GM12878 (cell line): ENCODE data around the gene CTXND1.
A peak's percentile ranks its signal among the peaks of the same experiment; 100 is the strongest.

Experiments used
- CHD2 ChIP-seq: IDR thresholded peaks from 2 replicates; pipeline ENCODE4 v1.6.1; 2011; ENCODE audit warnings: low read depth, low read length, improper control_type of control experiment, borderline replicate concordance
- CREB1 ChIP-seq: IDR thresholded peaks from 2 replicates; pipeline ENCODE4 v1.6.1; 2012; ENCODE audit warnings: low read depth, mild to moderate bottlenecking, inconsistent platforms
- CREM ChIP-seq: IDR thresholded peaks from 2 replicates; pipeline ENCODE4 v1.6.1; 2014; ENCODE audit warnings: antibody characterized with exemption, low read depth
- EZH2 ChIP-seq: IDR thresholded peaks from 2 replicates; pipeline ENCODE4 v1.6.1; 2012; ENCODE audit warnings: low read depth, mild to moderate bottlenecking, control low read depth, inconsistent platforms, low read length, borderline replicate concordance; ENCODE audit not compliant: control insufficient read depth
- FOS ChIP-seq: IDR thresholded peaks from 3 replicates; pipeline ENCODE4 v1.6.1; 2011; ENCODE audit warnings: borderline replicate concordance; ENCODE audit not compliant: insufficient read length; ENCODE audit errors: extremely low read depth
- GABPA ChIP-seq: IDR thresholded peaks from 2 replicates; pipeline ENCODE4 v1.6.1; 2014; ENCODE audit warnings: antibody characterized with exemption, low read depth, mild to moderate bottlenecking, inconsistent platforms
- IKZF2 ChIP-seq, 2 experiments: fragments of 450-650 bp; IDR thresholded peaks; 2 replicates each; pipeline ENCODE4 v1.6.1; 2017; ENCODE audit warnings: mild to moderate bottlenecking in 2 of 2, moderate library complexity in 2 of 2
- KDM1A ChIP-seq: fragments of 200-600 bp; sonication (generic); IDR thresholded peaks from 2 replicates; pipeline ENCODE4 v1.6.1; 2016; ENCODE audit warnings: borderline replicate concordance
- MTA3 ChIP-seq: IDR thresholded peaks from 2 replicates; pipeline ENCODE4 v1.6.1; 2012; ENCODE audit warnings: low read length, inconsistent platforms, borderline replicate concordance
- POLR2A ChIP-seq: IDR thresholded peaks from 2 replicates; pipeline ENCODE4 v1.6.1; 2011; ENCODE audit warnings: low read depth, mild to moderate bottlenecking, low read length
- SMAD1 ChIP-seq: fragments of 450-650 bp; IDR thresholded peaks from 2 replicates; pipeline ENCODE4 v1.6.1; 2018; ENCODE audit warnings: mild to moderate bottlenecking, low read depth; ENCODE audit not compliant: partially characterized antibody
- TF ChIP-seq, protein P1 (sequence below), 3 experiments: IDR thresholded peaks in 2 of 3; conservative IDR thresholded peaks in 1 of 3; 2 replicates each; pipeline ENCODE4 v1.5.1; 2011; ENCODE audit warnings: low read depth in 3 of 3, low read length in 3 of 3, mild to moderate bottlenecking in 3 of 3, control low read depth in 2 of 3, moderate library complexity in 2 of 3, inconsistent platforms in 1 of 3, mixed read lengths in 1 of 3; ENCODE audit not compliant: control insufficient read depth in 2 of 3, insufficient read depth in 1 of 3; ENCODE audit errors: extremely low read depth in 1 of 3
- TF ChIP-seq, protein P2 (sequence below): IDR thresholded peaks from 2 replicates; pipeline ENCODE4 v1.6.1; 2011; ENCODE audit warnings: low read depth, low read length, improper control_type of control experiment, borderline replicate concordance
- TF ChIP-seq, protein P3 (sequence below): fragments of 450-650 bp; IDR thresholded peaks from 2 replicates; pipeline ENCODE4 v1.6.1; 2016; ENCODE audit warnings: mild to moderate bottlenecking, moderate library complexity, borderline replicate concordance

DNA sequence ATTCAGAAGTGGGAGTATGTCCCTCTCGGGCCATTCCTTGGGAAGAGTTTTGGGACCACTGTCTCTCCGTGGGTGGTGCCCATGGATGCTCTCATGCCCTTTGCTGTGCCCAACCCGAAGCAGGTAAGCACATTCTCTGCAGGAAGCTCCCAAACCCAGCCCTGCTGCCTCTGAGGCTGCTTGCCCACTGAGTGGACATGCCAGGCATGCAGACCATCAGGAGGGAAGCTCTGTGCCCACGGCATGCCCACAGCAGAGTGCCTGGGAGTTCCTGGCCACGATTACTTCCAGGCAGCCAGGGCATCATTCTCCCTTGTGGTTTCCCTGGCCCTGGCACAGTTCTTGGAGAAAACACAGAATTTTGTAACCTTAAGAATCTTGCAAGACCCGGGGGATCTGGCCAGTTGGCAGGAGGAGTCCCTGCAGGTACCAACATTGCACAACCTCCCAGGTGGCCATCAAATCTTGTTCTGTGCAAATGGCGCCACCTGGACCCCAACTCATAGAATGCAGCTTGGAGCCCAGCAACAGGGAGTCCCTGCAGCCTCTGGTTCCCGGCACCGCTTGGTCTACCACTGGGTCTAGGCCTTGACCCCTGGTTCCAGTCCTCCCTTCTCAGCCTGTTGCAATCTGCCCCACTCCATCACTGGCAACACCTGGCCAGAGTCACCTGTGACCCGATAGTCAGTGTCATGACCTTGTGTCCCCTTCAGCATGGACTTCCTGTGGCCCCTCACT, 78.8 kb downstream of the CTXND1 start:
- TF ChIP-seq CREB1 (no peak), POLR2A (no peak), CREM (no peak), GABPA (no peak), IKZF2 (IDR thresholded peaks at IDR 0.05) (no peak), MTA3 (no peak), SMAD1 (no peak), EZH2 (no peak), CHD2 (no peak), KDM1A (no peak), FOS (no peak)
- TF ChIP-seq, protein P1, sequence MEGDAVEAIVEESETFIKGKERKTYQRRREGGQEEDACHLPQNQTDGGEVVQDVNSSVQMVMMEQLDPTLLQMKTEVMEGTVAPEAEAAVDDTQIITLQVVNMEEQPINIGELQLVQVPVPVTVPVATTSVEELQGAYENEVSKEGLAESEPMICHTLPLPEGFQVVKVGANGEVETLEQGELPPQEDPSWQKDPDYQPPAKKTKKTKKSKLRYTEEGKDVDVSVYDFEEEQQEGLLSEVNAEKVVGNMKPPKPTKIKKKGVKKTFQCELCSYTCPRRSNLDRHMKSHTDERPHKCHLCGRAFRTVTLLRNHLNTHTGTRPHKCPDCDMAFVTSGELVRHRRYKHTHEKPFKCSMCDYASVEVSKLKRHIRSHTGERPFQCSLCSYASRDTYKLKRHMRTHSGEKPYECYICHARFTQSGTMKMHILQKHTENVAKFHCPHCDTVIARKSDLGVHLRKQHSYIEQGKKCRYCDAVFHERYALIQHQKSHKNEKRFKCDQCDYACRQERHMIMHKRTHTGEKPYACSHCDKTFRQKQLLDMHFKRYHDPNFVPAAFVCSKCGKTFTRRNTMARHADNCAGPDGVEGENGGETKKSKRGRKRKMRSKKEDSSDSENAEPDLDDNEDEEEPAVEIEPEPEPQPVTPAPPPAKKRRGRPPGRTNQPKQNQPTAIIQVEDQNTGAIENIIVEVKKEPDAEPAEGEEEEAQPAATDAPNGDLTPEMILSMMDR (IDR thresholded peaks at IDR 0.05 in 2 of 3, conservative IDR thresholded peaks at IDR 0.05 in 1 of 3; ENCODE audit: control insufficient read depth in 2 of 3, extremely low read depth in 1 of 3, insufficient read depth in 1 of 3, low read depth in 3 of 3, low read length in 3 of 3) = peak; percentile 80 to 84 (median 81)
- TF ChIP-seq, protein P2, sequence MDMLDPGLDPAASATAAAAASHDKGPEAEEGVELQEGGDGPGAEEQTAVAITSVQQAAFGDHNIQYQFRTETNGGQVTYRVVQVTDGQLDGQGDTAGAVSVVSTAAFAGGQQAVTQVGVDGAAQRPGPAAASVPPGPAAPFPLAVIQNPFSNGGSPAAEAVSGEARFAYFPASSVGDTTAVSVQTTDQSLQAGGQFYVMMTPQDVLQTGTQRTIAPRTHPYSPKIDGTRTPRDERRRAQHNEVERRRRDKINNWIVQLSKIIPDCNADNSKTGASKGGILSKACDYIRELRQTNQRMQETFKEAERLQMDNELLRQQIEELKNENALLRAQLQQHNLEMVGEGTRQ = no peak
- TF ChIP-seq, protein P3, sequence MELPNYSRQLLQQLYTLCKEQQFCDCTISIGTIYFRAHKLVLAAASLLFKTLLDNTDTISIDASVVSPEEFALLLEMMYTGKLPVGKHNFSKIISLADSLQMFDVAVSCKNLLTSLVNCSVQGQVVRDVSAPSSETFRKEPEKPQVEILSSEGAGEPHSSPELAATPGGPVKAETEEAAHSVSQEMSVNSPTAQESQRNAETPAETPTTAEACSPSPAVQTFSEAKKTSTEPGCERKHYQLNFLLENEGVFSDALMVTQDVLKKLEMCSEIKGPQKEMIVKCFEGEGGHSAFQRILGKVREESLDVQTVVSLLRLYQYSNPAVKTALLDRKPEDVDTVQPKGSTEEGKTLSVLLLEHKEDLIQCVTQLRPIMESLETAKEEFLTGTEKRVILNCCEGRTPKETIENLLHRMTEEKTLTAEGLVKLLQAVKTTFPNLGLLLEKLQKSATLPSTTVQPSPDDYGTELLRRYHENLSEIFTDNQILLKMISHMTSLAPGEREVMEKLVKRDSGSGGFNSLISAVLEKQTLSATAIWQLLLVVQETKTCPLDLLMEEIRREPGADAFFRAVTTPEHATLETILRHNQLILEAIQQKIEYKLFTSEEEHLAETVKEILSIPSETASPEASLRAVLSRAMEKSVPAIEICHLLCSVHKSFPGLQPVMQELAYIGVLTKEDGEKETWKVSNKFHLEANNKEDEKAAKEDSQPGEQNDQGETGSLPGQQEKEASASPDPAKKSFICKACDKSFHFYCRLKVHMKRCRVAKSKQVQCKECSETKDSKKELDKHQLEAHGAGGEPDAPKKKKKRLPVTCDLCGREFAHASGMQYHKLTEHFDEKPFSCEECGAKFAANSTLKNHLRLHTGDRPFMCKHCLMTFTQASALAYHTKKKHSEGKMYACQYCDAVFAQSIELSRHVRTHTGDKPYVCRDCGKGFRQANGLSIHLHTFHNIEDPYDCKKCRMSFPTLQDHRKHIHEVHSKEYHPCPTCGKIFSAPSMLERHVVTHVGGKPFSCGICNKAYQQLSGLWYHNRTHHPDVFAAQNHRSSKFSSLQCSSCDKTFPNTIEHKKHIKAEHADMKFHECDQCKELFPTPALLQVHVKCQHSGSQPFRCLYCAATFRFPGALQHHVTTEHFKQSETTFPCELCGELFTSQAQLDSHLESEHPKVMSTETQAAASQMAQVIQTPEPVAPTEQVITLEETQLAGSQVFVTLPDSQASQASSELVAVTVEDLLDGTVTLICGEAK = no peak
